GM13977 (cell line): ENCODE data around the gene RGL2.
"Not testable (repeated sequence)": the region's sequence is repeated elsewhere in the genome, so short reads cannot be mapped to it uniquely, and the experiment has no call there.

Source experiments
- DNase-seq: peaks from one replicate; pipeline ENCODE4 v3.0.0; 2012; ENCODE audit warnings: low spot score
- in situ Hi-C: fragments of 300-500 bp; cut with MboI; formaldehyde crosslinking; loops from one replicate; pipeline ENCODE4 v1.12.0; 2022; ENCODE audit warnings: low sequenced_read_pairs, low pct_unique_long_range_greater_than_20kb, mixed read lengths, inconsistent platforms; ENCODE audit not compliant: unreplicated experiment
- TF ChIP-seq, protein P1 (sequence below): IDR thresholded peaks from 2 replicates; pipeline ENCODE4 v1.5.1; 2012; ENCODE audit warnings: mild to moderate bottlenecking, control low read depth; ENCODE audit not compliant: insufficient read depth; ENCODE audit errors: extremely low read depth, missing control alignments

RGL2 gene

DNA sequence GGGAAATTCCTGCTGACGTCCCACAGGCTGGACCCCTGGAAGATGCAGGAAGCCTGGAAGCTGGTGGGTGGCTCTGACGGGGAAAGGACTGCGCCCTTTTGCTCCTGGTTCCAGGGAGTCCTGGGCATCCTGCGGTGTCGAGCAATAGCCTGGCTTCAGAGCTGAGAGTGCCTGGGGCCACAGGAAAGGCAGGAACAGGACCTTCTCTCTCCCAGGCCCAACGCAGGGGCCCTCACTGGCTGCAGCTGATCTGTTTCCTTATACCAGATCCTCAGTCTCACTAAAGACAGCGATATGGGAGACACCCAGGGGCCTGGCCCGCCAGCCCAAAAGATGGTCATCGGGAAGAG lies 20.4 kb downstream of the RGL2 start:
- no peak for DNase-seq
- TF ChIP-seq, protein P1, sequence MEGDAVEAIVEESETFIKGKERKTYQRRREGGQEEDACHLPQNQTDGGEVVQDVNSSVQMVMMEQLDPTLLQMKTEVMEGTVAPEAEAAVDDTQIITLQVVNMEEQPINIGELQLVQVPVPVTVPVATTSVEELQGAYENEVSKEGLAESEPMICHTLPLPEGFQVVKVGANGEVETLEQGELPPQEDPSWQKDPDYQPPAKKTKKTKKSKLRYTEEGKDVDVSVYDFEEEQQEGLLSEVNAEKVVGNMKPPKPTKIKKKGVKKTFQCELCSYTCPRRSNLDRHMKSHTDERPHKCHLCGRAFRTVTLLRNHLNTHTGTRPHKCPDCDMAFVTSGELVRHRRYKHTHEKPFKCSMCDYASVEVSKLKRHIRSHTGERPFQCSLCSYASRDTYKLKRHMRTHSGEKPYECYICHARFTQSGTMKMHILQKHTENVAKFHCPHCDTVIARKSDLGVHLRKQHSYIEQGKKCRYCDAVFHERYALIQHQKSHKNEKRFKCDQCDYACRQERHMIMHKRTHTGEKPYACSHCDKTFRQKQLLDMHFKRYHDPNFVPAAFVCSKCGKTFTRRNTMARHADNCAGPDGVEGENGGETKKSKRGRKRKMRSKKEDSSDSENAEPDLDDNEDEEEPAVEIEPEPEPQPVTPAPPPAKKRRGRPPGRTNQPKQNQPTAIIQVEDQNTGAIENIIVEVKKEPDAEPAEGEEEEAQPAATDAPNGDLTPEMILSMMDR: no peak
- in situ Hi-C loops: no loop called here

DNA sequence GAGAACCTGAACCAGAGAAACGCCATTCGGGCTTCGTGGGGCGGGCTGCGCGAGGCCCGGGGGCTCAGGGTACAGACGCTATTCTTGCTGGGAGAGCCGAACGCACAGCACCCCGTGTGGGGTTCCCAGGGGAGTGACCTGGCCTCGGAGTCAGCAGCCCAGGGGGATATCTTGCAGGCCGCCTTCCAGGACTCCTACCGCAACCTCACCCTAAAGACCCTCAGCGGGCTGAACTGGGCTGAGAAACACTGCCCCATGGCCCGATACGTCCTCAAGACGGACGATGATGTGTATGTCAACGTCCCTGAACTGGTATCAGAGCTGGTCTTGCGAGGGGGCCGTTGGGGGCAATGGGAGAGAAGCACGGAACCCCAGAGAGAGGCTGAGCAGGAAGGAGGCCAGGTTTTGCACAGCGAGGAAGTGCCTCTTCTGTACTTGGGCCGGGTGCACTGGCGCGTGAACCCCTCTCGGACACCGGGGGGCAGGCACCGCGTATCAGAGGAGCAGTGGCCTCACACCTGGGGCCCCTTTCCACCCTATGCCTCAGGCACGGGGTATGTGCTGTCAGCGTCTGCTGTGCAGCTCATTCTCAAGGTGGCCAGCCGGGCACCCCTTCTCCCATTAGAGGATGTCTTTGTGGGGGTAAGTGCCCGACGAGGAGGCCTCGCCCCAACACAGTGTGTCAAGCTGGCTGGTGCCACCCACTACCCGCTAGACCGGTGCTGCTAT lies 20.9 kb downstream of the RGL2 start:
- in situ Hi-C loops: no loop called here
- peak; percentile 55 for DNase-seq
- TF ChIP-seq, protein P1: no peak

DNA sequence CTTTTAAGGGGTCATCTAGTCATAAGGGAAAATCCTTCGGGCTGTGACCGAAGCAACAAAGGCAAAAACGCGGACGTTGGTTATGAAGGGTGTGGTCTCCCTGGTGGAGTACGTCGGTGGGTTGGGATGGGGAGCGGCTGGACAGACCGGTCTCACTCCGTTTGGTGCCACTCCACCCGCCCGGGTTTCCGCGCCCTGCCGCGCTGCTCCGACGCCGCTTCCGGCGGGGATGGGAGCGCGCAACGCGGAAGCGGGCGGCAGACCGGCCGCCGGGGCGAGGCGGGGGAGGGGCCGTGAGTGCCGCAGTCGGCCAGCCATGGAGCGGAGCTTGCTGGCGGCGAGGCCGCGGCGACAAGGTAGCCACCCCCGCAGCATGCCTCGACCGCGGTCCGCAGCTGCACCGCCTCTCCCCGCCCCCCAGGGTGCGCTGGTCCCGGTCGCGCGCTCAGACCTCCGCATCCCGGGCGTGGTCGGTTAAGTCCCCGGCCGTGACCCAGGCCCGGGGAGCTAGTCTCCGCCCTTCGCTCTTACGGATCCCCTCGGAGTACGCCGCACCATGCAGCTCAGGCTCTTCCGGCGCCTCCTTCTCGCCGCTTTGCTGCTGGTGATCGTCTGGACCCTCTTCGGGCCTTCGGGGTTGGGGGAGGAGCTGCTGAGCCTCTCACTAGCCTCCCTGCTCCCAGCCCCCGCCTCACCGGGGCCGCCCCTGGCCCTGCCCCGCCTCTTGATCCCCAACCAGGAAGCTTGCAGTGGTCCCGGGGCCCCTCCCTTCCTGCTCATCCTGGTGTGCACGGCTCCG lies 21.7 kb downstream of the RGL2 start, which contains the start of gene B3GALT4:
B3GALT4 (plus strand) TSS at position 260 of the 799 bp plus-strand sequence; CDS start at position 557, 297 bp downstream.
- peak; percentile 88 for DNase-seq
- TF ChIP-seq, protein P1: peak; percentile 52
- in situ Hi-C loops: no loop called here

DNA sequence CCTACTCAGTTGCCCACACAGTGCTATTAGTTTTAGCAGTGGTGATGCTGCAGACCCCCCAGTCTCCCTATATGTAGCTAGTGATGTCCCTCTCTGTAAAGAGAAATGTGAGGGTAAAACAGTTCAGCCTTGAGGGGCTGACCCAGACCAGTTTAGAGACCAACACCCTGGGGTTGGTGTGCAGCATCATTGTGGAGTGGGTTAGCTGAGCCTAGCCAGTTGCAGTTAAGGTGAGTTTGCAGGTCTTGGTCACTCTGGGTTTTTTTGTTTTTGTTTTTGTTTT lies 22.2 kb downstream of the RGL2 start:
- in situ Hi-C loops: no loop called here
- TF ChIP-seq, protein P1: no peak
- no peak for DNase-seq

DNA sequence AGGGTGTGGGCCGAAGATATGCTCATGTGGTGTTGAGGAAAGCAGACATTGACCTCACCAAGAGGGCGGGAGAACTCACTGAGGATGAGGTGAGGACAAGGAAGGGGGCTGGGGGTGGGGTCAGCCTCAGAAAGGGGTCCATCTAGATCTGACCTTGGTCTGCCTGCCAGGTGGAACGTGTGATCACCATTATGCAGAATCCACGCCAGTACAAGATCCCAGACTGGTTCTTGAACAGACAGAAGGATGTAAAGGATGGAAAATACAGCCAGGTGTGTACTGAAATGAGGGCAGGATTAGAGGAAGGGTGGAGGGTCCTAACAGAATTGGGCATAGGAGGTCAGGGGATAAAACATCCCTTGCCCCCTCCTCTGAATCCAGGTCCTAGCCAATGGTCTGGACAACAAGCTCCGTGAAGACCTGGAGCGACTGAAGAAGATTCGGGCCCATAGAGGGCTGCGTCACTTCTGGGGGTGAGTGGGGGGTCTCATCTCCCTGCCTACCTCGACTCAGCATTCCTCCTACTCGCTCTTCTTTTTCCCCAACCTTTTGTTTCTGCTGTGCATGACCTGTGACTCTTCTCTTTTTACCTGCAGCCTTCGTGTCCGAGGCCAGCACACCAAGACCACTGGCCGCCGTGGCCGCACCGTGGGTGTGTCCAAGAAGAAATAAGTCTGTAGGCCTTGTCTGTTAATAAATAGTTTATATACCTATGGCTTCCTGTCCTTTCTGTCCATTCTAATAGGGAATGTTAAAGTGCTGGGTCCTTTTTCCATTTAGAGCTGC lies 22.8 kb downstream of the RGL2 start:
- in situ Hi-C loops, DNase-seq: not testable (repeated sequence)

DNA sequence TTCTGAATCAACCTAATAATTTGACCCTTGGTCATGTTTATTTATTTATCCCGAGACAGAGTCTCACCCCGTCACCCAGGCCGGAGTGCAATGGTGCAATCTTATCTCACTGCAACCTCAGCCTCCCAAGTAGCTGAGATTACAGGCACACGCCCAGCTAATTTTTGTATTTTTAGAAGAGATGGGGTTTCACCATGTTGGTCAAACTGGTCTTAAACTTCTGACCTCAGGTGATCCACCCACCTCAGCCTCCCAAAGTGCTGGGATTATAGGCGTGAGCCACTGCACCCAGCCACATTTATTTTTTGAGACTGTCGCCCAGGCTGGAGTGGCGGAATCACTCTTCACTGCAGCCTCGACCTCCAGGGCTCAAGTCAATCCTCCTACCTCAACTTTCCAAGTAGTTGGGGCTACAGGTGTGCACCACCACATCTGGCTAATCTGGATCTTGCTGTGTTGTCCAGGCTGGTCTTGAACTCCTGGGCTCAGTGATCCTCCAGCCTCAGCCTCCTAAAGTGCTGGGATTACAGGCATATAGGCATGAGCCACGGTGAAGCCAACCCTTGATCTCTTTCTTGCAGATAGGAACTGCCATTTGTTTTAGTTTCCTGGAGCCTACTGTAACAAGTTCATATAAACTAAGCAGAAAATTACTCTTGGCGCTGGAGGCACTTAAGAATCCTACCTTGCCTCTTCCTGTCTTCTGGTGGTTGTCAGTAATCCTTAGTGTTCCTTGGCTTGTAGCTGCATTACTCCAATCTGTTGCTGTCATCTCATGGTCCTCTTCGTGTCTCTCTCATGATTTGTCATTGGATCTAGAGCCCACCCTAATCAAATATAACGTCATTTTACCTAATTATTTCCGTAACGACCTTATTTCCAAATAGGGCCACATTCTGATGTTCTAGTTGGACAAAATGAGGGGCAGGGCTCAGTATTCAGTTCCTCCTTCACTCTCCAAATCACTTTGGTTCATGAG lies 24.5 kb downstream of the RGL2 start:
- no peak for DNase-seq
- TF ChIP-seq, protein P1: no peak
- in situ Hi-C loops: no loop called here
